ENCODE measurements around the gene DRP2.
"Not testable (repeated sequence)": the region's sequence is repeated elsewhere in the genome, so short reads cannot be mapped to it uniquely, and the experiment has no call there.

DRP2 gene, protein sequence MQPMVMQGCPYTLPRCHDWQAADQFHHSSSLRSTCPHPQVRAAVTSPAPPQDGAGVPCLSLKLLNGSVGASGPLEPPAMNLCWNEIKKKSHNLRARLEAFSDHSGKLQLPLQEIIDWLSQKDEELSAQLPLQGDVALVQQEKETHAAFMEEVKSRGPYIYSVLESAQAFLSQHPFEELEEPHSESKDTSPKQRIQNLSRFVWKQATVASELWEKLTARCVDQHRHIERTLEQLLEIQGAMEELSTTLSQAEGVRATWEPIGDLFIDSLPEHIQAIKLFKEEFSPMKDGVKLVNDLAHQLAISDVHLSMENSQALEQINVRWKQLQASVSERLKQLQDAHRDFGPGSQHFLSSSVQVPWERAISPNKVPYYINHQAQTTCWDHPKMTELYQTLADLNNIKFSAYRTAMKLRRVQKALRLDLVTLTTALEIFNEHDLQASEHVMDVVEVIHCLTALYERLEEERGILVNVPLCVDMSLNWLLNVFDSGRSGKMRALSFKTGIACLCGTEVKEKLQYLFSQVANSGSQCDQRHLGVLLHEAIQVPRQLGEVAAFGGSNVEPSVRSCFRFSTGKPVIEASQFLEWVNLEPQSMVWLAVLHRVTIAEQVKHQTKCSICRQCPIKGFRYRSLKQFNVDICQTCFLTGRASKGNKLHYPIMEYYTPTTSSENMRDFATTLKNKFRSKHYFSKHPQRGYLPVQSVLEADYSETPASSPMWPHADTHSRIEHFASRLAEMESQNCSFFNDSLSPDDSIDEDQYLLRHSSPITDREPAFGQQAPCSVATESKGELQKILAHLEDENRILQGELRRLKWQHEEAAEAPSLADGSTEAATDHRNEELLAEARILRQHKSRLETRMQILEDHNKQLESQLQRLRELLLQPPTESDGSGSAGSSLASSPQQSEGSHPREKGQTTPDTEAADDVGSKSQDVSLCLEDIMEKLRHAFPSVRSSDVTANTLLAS

DNA sequence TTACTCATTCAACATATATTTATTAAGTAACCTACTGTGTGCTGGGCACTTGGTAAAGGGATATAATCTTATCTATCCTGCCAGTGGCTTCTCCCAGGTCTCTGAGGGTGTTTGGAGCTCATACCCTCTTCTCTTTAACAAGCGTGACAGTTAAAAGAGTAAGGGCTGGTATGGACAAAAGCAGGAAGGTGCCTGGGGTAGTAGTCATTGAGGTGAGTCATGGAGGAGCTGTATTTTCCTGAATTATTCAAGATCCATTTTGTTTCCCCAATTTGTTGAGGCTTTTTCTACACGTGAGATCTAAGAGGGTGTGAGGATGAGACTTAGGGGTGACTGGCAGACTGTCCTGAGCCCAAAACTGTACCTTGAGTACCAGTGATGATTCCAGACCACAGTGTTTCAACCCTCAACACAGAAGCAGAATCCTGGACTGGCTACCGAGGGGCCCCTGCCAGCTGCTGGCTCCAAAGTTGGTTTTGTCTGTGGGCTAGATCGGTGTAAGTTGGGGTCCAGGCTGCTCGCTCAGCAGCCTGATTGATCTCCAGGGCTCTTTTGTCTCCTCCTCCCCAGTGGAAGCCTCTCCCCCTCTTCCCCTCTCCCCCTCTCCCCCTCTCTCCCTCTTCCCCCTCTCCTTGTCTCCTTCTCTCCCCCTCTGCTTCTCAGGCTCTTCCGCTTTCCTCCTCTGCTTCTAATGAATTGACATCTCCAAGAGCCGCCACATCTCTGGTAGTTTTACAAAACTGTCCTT lies at the start of gene DRP2:
Gene DRP2, plus strand, starts transcription at position 671 of the 748 bp plus-strand sequence. CDS start 11,862 bp downstream, outside the sequence.
- DNase-seq, result no peak

DNA sequence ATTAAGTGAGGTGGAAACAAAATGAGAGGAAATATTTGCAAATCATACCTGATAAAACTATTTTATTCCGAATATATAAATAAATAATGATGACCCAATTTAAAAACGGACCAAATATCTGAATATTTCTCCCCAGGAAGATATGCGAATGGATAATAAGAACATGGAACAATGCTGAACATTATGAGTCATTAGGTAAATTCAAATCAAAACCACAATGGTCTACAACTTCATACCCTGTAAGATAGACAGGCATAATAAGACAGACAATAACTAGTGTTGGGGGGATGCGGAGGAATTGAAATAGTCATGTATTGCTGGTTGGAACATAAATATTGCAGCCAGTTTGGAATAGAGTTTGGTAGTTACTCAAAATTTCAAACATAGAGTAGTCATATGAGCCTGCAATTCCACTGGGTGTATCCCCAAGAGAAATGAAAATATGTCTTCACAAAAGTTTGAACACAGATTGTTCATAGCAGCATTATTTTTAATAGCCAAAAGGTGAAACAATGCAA lies 47.6 kb upstream of the DRP2 start:
- no peak for DNase-seq

DNA sequence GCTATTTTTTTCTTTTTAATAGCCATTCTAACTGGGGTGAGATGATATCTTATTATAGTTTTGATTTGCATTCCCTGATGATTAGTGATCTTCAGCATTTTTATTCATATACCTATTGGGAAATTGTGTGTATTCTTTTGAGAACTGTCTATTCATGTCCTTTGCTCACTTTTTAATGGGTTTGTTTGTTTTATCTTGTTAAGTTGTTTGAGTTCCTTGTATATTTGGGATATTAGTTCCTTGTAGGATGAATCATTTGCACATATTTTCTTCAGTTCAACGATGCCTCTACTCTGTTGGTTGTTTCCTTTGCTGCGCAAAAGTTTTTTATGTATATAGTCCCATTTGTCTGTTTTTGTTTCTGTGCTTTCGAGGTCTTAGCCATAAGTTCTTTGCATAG lies 43.1 kb upstream of the DRP2 start:
- DNase-seq, result no peak

DNA sequence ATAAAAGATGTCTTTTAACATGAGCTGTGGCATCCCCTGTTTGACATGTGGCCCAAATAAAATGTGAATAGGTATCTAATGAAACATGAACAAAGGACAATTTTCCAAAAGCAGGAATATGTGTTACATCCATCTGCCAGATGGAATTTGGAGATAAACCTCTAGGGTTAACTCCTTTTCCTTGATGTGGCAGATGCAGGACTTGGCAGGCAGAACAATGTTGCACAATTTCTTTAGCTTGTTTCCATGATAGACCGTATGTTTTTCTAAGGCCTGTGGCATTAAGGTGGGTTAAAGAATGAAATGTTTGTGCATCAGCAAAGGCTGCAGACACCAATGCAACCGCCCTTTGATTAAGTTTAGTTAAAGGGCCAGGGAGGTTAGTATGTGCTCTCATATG lies 34.7 kb upstream of the DRP2 start:
- not testable (repeated sequence) for DNase-seq

DNA sequence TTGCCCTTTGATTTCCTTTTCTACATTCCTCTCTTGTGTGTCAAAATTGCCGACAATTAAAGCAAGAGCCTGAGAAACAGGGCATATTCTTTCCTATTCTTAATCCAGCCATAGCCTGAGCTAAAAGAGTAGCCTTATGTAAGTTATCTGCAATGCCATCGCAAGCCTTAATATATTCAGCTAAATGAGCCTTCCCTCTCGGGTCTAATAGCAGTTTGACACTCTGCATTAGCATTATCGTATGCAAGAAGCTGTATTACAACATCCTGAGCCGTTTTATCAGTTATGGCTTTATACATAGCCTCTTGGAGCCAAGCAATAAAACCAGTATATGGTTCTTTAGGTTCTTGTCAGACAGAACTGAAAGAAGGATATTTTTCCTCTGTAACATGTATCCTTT lies 31.6 kb upstream of the DRP2 start:
- DNase-seq, result not testable (repeated sequence)

DNA sequence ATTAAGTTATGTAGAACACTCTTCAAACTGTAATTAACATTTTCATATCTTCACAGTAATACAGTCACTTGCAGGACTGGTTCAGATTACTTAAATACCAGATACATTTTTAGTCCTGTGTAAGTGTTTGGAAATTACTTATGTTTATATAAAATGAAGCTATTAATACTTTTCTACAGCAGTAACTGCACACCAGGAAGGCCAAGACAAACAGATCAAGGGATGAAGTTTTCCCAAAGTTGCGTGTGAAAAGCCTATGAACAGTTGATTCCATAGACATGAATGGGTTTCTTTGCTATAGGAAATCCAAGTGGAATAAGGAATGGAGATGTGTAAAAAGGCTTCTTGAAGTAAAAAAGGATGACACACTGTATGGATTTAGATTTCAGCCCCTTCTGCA lies 28.9 kb upstream of the DRP2 start:
- DNase-seq, result no peak

DNA sequence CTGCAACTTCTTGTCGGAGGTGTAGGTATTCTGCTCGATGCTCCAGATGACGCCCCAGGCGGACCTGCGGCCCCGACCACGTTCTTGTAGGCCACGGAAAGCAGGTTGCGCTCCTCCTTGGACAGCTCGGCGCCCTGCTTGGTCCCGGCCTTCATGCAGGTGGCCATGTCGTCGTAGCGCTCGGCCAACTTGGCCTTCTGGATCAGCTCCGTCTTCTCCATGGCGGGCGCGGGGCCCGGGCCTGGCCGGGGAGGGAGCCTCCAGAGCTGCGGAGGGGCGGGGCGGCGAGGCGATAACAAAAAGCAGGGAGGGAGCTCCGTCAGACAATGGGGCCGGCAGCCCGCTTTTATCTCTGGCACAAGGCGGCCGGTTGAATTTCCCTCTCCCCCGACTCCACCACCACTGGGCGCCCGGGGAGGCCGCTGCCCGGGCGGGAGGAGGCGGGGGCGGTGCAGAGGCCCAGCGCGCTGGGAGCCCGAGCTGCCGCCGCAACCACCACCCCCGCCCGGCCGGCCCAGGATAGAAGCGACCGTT lies 28.3 kb upstream of the DRP2 start:
- DNase-seq, result no peak

DNA sequence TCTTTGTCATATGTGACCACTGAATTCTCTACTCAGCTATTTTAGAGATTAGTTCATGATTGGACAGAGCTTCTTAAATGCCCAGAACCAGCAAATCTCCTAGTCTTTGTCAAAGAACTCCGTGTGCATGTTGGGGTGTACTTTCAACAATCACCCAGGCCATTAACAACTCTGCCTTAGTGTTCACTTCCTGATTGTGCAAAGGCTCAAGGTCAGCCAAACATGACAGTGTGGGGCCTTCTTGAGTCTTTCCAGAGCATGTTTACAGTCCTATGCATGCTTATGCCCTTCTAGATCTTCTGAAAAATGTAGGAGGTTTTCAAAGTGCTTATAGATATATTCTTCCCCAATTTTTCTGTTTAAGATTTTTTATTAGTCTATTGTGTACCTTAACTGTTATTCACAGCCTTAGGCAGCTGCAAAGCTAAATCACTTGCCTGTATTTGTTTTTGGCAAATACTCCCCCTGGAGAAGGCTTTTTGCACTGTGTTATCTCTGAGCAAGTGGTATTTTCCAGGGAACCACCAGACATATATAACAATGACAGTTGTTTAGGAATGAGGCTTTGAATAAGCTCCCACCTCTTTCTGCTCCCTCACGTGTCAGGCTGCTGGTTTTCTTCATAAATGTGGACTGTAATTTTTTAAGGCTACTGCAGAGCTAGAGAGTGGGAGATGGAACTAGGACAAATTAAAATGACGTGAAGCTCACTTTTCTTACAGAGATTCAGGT lies 24.0 kb upstream of the DRP2 start:
- no peak for DNase-seq

DNA sequence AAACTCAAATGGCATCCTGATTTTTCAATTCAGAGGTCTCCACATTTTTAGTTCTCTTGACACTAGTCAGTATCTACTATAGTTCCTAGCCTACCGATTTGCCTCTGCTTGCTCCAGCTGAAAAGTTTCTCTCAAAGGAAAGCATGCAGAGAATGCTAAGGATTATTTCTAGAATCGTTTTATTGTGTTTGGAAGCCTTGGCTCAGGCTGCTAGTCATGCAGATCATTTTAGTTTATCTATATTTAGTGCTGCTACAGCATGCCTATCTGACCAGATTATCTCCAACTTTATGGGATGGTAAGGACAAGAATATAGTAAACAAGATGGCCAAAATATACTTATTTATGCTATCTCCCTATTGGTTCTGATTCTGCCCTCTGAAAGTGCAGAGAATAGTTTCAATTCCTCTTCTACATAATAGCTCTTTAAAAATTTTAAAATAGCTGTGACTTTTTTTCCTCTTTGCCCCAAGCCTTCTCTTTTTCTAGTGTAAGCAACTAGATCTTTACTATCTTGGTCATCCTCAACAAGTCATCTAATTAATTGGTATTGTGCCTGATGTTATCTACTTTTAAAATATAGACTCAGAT lies 15.7 kb upstream of the DRP2 start:
- no peak for DNase-seq

DNA sequence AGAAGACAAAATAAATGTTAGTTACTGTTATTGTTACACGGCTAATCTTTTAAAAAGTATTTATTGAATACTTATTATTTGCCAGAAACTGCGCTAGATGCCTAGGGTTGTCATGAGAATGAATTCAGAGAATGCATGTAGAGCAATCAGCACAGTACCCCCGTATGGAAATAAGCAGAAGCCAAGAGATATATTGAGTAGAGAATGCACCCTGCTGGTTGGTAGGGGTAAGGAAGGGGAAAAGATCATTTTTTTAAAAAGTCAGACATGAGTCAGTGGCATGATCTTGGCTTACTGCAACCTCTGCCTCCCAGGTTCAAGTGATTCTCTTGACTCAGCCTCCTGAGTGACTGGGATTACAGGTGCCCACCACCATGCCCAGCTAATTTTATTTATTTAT lies 13.1 kb upstream of the DRP2 start:
- no peak for DNase-seq

DNA sequence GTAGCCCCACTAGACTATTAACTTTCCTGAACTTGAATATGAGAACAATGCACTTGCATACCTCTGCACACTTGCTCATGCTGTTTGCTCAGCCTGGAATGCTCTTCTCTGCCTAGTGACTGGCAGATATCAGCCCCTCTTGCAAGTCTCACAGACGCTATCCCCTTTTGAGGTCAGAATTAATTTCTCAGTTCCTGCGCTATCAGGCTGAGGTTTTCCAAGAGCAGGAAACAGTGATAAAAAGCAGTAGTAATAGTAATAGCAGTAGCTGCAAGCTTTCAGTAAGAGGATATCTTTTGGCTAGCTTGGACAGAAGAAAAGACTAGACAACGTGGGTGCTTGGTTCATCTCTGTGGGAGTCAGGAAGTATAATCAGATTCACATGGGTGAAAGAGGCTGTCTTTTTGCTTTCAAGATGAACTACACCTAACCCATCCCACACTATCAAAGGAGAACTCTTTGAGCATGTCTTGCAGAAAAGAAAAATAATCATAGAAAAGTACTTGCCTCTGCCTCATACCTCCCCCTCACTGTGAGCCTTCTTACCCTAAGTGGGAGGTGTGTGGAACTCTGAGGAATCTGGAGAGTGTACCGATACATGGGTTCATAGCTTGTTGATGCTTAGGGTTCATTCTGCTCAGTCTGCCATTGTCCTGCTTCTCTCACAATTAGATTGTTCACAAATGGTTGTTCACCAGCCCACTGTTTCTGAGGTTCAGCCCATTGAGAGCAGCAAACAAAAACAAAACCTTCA lies 11.3 kb upstream of the DRP2 start:
- no peak for DNase-seq

DNA sequence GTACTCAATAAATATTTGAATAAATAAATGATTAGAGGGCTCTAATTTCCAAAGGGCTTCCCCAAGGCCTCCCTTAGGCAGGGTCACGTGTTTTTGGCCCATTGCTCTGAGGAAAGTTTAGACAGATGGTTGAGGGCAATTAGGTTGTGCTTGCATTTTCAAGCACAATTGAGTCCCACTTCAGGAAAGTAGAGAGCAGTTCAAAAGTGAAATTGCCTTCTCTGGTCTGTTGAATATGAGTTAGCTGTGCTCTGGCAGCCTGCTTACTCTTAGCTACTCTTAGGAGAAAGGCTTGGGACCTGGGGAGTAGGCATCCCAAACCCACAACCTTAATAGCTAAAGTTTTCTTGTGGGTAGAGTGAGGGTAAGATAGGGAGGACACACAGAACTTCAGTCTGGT lies 9.0 kb upstream of the DRP2 start:
- DNase-seq, result no peak

DNA sequence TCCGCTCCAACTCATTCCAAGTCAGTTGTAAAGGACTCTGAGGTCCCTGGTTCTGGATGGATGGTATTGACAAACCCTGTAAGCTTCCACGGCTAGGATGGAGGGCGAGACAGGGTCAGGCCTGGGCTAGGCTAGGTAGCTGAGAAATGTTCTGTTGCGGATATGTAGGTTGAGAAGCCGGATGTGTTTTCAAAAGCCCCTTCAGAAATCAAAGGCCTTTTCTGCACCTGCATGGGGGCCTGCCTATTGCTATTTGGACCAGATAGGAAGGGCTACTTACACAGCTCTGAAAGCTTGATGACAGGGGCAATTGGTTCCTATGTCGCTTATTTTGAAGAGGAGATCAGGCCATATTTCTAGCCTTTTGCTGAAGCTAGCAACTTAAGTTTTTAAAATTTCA lies 1.9 kb upstream of the DRP2 start:
- DNase-seq, result no peak

DNA sequence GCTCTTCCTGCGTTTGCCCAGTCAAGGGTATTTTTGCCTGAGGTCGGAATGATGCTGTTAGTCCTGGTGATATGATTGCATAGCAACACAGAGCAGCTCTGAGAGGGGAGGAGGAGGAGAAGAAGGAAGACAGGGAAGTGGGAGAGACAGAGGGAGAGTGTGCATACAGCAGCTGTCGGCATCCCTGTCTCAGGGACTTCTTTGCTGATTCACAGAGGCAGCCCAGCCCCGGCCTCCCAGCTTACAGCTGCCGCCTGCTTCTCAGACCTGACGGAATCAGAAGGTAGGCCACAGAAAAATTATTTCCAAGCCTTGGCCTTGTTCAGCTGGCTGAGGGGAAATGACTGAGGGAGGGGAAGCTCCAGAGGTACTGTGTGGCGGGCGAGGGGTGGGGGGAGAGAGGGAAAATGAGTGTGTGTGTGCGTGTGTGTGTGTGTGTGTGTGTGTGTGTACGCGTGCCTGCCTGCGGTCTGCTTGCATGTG lies 319 bp downstream of the DRP2 start:
- no peak for DNase-seq

DNA sequence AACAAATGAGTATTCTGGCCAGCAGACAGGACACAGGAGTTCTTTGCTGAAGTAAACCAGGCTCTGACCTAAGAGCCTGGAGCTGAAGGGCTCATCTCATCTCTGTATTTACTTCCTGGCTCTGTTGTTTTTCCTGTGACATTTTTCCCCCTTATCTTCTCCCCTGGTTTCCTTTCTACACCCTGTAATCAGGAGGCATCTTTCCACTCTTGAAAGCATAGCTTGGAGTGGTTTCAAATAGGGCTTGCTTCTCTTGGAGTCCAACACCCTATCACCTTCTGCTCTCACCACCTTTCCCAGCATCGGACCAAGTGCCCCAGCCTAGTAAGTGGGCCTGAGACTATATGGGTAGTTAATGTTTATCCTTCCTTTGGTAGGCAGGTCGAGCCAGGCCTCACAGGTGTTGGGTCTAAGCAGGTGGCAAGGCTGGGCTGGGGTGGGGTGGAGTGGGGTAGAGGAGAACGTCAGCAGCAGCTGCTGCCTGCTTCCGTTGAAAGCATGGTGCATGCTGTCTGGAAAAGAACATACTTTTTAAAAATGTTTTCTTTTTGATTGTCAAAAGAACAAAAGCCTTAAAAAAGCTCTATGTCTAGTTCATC lies 1.2 kb downstream of the DRP2 start:
- DNase-seq, result no peak

DNA sequence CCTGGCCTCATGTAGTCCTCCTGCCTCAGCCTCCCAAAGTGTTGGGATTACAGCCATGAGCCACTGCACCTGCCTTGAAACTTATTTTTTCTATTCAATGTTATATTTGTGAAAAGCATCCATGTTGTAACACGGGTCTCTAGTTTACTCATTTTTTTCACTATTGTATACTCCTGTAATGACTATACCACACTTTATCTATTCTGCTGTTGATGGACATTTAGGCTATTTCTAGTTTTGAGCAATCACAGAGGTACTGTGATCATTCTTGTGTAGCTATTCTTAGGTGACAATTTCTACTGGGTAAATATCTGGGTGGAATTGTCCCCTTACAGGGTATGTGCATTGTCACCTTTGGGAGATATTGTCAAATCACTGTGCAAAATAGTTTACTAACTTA lies 3.6 kb downstream of the DRP2 start:
- no peak for DNase-seq

DNA sequence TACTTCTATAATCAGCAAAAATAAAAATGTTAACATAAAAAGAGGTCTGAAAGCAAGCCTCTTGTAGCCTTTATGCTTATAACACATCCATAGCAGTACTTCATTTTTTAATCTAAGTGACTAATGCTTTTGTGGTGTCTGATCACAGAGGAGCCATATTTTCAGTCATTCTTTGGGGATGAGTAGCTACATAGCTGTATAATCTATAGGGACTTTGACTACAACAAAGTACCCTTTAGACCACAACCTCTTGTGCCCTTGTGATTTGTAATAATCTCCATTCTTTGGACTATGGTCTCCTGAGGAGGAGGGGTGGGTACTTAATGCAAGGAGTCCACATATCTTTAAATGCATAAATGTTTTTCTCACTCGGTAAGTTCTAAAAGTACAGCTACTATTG lies 9.6 kb downstream of the DRP2 start:
- DNase-seq, result no peak

DNA sequence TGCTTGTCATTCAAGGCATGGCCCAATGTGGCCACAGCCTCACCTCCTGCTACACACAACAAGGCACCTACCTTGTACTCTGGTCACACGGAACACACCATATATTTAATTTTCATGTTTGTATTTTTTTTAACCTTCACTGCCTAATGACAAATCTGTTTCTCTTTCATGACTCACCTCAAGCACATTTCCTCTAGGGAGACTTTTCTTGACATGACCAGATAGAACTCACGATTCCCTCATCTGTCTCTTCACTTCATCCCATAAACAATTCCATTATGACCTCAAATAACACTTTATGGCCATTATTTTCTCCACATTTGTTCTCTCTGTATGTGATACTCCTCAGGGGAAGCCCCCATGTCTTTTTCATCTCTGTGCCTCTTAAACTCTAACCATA lies 11.1 kb downstream of the DRP2 start:
- no peak for DNase-seq

DNA sequence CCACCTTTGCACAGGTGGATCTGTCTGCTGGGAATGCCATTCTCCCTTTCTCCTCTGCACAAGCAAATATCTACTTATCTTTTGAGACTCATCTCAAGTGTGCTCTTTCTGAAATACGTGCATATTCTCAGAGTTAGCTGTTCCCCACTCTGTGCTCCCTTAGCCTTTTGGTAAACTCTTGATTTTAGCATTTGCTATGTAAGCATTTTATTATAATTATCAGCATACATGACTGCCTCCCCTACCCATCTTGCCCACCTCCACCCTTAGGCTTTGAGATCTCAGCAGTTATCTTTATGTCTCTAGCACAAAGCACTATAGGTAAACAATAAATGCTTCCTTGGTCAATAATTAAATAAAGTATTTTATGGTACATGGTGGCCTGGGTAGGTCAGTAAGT lies 11.5 kb downstream of the DRP2 start:
- no peak for DNase-seq

DNA sequence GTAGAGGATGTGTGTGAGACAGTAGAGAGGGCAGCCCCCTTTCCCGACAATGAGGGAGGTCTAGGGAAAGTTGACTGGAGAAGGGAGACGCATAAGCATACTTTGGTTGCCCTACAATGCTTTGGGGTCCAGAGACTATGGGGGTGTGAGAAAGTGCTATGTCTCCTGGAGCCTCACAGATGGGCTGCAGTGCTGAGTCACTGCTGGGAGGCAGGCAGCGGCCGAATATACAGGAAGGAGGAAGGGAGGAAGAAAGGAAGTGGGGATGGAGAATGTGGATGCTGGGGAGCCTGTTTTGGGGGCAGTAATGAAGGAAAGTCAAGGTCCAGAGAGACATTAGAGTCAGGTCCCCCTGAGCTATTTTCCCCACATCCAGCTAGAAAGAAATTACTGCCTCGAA lies 12.7 kb downstream of the DRP2 start:
- DNase-seq, result no peak

All from T1000 (cell line).